Activated naive CD4-positive, alpha-beta T cell (primary cell): ENCODE data around the gene KCNJ18.
"Not testable (repeated sequence)": the region's sequence is repeated elsewhere in the genome, so short reads cannot be mapped to it uniquely, and the experiment has no call there.

Source experiments
- DNase-seq, 4 experiments: peaks; one replicate each; lab custom pipeline; 2025; lab: John Stamatoyannopoulos, UW

KCNJ18 gene

DNA sequence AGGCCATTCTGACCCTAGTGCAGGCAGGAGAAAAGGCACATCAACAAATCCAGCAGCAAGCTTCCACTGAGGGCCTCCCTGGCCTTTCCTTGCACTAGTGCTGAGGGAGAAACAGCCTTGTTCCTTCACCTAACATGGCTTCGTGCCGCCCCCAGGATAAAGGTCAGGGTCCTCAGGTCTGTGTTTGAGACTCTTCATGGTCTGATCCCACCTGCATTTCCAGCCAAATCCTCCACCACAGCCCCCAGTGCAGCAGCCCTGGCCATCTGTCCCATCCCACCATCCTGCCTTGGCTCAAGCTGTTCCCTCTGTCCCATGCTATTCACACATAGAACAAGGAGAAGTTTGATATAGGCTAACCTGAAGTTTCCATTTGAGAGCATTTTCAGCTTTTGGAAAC, 20.9 kb upstream of the KCNJ18 start:
- DNase-seq: not testable (repeated sequence)

DNA sequence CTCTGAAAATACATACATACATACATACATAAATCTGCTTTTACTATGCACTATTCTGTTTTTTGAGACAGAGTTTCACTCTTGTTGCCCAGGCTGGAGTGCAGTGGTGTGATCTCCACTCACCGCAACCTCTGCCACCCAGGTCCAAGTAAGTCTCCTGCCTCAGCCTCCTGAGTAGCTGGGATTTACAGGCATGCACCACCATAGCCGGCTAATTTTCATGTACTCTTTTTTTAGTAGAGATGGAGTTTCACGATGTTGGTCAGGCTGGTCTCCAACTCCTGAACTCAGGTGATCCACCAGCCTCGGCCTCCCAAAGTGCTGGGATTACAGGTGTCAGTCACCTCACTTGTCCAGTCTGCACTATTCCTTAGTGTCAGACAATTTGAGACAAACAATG, 20.5 kb upstream of the KCNJ18 start:
- DNase-seq: not testable (repeated sequence)

DNA sequence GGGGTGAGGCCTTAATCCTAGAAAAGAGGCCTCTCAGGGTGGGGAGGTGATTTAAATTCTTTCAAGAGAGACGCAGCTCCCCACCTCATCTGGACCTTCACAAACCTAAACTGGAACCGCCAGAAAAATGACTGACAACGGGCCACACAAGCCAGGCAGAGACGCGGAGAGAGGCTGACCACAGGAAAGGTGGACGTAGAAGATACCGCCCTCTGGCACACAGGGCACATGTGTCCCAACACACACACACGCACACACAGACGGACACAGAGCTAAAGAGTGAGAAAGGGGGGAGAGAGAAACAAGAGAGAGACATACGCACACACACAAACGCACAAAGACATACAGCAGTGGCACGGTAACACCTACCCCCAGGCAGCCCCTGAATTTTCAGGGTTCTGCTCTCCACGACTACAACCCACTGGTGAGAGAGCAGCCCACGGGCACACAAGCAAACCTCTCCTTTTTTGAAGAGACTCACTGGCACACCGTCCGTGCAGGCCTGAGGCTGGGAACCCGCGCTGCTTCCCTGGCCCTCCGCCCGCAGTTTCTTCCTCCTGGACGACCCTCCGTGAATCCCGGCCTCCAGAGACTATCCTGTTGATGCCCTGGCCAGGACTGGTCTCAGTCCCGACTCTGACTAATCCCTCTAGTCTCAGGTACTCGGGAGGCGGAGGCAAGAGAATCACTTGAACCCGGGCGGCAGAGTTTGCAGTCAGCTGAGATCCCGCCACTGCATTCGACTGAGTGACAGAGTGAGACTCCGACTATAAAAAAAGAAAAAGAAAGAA, 18.7 kb upstream of the KCNJ18 start:
- DNase-seq: not testable (repeated sequence)

DNA sequence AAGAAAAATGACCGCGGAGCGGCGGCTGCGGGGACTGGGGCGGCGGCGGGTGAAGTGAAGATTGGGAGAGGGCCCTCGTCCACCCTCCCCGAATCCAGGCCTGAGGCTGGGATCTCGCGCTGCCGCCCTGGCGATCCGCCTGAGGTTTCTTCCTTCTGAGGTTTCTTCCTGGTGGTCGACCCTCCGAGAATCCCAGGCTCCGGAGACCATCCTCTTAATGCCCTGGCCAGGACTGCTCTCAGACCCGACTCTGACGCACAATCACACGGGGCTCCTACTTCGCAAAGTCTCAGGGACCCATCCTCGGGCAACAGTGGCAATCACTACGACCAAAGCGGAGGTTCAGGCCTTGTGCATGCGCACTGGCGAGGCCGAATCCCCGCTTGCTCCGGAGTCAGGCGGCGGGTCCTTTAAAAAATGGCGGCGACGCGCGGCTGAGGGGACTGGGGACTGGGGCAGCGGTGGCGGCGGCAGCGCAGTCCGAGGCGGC, 18.0 kb upstream of the KCNJ18 start:
- DNase-seq: no peak

DNA sequence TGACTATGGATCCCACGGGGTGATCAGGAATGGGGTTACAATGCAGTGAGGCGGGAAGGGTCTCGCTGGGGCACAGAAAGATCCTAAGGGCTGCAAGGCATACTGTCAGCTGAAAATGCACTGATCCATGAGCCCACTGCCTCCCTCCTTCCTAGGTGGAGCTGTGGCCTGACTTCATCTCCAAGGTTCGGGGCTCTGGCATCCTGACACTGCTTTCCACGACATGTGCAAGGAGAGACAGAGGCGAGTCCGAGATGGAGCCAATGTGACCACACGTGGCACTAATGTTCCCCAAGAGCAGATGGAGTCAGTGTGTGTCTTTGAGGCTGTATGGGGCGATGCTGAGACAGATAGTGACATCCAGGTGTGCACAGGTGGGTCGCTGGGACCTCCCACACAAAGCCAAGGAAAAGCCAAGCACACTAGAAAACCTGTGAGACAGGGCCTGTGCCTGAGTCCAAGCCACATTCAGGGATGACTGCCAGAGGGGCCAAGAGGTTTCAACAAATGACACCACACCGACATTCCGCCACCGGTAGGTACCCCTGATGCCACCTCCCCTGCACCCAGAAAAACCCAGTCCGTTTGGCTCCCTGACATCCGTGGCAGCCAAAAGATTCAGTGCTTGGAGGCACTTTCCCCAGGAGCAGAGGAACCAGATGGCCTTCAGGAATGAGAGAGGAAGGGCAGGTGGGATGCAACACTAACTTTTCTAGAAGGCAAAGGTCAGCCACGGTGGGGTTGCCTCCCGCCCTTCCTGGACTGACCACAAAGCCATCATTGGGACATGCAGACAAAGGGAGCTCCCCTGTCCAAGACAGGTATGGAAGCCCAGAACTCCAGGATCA, 17.2 kb upstream of the KCNJ18 start:
- not testable (repeated sequence) for DNase-seq

DNA sequence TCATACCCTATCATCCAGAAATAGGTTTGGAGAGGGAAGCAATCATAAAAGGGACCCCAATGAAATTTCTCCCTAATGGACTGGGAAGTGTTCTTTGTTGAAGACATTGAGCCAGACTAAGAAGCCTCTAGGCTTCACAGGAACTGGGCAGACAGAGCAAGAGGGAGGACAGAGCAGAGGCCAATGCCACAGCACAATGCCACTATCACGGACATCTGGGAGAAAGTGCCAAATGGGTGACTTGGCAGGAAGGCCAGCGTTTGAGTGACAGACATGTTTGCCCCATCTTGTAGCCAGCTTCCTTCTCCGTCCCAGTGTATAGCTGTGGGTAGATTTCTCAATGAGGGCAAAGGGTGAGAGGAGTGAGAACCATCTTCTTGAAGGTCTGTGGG, 16.6 kb upstream of the KCNJ18 start:
- not testable (repeated sequence) for DNase-seq

DNA sequence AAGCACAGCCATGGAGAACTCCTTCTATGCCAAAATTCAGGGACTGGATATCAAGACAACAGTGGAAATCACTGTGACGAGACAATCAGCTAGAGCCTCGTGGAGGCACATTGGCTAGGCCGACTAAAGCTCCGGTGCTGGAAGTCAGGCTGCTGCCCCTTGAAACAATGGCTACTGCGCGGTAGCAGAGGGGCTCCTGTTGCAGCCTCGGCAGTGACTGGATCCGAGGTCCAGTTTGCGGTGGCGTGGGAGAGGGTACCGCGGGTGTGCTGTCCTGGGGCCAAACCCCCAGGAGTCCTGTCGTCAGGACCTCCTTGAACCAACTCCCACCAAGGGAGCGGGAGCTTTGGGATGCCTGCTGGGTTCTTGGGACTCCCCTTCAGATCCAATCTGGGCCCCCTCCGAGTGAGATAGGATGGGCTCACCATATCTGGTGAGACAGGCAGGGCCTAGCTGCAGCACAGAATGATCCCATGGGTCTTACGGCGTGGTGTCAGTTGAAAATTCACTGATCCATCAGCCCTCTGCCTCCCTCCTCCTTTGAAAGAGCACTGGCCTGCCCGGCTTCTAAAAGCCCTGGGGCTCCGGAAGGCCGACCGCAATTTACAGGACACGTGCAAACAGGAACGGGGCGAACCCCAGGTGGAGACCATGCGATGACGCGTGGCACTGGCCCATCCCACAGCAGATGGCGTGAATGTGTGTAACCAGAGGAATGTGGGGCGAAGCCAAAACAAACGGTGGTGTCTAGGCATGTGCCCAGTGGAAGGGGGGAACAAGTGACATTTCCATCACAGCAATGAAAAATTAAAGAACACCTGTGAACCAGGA, 15.8 kb upstream of the KCNJ18 start:
- DNase-seq: no peak

DNA sequence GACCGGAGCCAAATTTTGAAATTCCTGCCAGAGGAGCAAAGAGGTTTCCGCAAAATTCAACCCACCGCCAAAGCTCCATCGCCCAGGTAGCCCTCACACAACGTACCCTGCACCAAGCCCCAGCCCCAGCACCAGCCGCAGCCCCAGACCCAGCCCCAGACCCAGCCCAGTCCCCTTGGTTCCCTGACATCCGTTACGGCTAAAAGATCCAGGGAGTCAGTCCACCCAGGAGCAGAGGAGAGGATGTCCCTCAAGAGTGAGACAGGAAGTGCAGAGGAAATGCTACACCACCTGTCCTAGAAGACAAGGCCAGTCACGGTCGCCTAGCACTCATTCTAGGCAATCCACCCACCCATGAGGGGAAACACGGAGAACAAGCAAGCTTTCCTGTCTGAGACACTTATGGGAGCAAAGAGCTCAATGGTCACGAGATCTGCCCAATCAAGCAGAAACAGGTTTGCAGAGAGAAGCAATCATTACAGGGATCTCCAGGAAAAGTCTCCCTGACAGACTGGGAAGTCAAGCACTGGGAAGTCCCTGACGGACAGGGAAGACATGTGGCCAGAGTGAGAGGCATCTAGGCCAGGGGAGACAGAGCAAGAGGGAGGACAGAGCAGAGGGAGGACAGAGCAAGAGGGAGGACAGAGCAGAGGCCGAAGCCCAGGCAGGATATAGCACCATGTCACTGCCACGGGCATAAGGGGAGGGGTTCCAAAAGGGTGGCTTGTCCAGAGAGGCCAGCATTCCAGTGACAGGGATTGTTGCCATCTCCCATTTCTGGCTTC, 15.0 kb upstream of the KCNJ18 start:
- DNase-seq: no peak

DNA sequence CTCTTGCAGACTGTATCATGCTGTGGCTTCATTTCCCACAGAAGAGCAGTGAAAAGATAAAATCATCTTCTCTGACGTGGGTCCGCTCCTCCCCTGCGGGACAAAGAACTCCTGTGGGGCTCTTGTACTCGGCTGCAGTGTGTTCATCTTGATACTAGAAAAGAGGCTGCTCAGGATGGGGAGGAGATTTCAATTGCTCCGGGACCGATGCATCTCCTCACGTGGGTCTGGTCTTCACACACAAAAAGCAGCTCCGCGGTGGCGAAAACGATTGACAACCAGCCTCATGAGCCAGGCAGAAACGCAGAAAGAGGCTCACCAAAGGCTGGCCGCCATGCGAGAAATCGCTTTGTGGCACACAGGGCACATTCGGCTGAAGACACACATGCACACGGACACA, 14.4 kb upstream of the KCNJ18 start:
- DNase-seq: no peak

DNA sequence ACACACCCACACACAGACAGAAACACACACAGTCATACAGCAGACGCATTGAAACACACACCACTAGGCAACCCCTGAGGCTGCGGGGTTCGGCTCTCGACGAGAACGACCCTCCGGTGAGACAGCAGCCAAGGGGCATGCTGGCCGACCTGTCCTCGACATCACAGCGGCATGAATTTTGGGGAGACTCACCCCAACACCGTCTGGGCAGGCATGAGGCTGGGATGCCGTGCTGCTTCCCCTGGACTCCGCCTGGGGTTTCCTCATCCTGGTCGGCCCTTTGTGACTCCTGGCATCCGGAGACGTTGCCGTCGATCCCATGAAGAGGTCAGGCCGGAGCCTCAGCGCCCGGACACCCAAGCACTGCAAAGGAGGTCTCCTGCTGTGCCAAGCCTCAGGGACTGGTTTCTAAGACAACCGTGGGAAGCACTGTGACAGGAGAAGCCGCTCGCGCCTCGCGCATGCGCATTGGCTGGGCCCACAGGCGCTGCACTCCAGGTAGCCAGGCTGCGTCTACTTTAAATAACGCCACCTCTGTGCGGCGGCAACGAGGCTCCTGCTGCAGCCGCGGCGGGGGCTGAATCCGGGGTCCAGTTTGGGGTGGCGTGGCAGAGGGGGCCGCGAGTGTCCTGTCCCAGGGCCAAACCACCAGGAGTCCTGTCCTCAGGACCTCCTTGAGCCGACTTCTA, 13.8 kb upstream of the KCNJ18 start:
- no peak for DNase-seq

DNA sequence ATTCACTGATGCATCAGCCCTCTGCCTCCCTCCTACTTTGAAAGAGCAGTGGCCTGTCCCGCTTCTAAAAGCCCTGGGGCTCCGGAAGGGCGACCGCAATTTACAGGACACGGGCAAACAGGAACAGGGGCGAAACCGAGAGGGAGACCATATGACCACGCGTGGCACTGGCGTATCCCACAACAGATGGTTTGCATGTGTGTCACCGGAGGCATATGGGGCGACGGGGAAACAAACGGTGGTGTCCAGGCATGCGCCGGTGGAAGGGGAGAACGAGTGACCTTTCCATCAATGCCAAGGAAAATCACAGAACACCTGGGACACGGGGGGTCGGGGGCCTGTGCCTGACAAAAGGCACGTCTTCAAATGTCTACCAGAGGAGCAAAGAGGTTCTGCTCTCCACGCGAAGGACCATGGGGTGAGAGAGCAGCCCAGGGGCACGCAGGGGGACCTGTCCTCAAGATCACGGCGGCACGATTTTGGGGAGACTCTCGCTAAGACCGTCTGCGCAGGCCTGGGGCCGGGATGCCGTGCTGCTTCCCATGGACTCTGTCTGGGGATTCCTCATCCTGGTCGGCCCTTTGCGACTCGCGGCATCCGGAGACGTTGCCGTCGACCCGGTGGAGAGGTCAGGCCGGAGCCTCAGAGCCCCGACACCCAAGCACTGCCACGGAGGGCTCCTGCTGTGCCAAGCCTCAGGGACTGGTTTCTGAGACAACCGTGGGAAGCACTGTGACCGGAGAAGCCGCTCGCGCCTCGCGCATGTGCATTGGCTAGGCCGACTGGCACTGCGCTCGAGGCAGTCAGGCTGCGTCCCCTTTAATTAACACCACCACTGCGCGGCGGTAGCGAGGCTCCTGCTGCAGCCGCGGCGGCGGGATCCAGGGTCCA, 12.8 kb upstream of the KCNJ18 start:
- no peak for DNase-seq

DNA sequence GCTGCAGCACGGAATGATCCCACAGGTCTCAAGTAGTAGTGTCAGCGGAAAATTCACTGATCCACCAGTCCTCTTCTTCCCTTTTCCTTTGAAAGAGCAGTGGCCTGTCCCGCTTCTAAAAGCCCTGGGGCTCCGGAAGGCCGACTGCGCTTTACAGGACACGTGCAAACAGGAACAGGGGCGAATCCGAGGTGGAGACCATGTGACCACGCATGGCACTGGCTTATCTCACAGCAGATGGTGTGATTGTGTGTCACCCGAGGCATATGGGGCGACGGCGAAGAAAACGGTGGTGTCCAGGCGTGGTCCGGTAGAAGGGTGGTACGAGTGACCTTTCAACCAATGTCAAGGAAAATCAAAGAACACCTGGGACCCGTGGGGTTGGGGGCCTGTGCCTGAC, 12.0 kb upstream of the KCNJ18 start:
- DNase-seq: no peak

DNA sequence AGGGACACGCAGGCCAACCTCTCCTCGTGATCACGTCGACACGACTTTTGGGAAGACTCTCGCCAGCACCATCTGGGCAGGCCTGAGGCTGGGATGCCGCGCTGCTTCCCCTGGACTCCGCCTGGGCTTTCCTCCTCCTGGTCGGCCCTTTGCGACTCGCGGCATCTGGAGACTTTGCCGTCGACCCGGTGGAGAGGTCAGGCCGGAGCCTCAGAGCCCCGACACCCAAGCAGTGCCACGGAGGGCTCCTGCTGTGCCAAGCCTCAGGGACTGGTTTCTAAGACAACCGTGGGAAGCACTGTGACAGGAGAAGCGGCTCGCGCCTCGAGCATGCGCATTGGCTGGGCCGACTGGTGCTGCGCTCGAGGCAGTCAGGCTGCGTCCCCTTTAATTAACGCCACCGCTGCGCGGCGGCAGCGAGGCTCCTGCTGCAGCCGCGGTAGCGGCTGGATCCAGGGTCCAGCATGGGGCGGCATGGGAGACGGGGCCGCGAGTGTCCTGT, 11.4 kb upstream of the KCNJ18 start:
- DNase-seq: not testable (repeated sequence)

DNA sequence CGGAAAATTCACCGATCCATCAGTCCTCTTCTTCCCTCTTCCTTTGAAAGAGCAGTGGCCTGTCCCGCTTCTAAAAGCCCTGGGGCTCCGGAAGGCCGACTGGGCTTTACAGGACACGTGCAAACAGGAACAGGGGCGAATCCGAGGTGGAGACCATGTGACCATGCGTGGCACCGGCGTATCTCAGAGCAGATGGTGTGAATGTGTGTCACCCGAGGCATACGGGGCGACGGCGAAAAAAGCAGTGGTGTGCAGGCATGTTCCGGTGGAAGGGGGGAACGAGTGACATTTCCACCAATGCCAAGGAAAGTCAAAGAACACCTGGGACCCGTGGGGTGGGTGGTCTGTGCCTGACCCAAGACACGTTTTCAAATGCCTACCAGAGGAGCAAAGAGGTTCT, 10.7 kb upstream of the KCNJ18 start:
- DNase-seq: not testable (repeated sequence)

DNA sequence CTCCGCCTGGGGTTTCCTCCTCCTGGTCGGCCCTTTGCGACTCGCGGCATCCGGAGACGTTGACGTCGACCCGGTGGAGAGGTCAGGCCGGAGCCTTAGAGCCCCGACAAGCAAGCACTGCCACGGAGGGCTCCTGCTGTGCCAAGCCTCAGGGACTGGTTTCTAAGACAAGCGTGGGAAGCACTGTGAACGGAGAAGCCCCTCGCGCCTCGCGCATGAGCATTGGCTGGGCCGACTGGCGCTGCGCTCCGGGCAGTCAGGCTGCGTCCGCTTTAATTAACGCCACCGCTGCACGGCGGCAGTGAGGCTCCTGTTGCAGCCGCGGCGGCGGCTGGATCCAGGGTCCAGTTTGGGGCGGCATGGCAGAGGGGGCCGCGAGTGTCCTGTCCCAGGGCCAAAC, 10.2 kb upstream of the KCNJ18 start:
- DNase-seq: not testable (repeated sequence)

DNA sequence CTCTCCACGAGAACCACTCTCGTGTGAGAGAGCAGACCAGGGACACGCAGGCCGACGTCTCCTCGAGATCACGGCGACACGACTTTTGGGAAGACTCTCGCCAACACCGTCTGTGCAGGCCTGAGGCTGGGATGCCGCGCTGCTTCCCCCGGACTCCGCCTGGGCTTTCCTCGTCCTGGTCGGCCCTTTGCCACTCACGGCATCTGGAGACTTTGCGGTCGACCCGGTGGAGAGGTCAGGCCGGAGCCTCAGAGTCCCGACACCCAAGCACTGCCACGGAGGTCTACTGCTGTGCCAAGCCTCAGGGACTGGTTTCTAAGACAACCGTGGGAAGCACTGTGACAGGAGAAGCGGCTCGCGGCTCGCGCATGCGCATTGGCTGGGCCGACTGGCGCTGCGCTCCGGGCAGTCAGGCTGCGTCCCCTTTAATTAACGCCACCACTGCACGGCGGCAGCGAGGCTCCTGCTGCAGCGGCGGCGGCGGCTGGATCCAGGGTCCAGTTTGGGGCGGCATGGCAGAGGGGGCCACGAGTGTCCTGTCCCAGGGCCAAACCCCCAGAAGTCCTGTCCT, 9.1 kb upstream of the KCNJ18 start:
- DNase-seq: not testable (repeated sequence)

DNA sequence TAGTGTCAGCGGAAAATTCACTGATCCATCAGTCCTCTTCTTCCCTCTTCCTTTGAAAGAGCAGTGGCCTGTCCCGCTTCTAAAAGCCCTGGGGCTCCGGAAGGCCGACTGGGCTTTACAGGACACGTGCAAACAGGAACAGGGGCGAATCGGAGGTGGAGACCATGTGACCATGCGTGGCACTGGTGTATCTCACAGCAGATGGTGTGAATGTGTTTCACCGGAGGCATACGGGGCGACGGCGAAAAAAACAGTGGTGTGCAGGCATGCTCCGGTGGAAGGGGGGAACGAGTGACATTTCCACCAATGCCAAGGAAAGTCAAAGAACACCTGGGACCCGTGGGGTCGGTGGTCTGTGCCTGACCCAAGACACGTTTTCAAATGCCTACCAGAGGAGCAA, 8.4 kb upstream of the KCNJ18 start:
- DNase-seq: not testable (repeated sequence)

DNA sequence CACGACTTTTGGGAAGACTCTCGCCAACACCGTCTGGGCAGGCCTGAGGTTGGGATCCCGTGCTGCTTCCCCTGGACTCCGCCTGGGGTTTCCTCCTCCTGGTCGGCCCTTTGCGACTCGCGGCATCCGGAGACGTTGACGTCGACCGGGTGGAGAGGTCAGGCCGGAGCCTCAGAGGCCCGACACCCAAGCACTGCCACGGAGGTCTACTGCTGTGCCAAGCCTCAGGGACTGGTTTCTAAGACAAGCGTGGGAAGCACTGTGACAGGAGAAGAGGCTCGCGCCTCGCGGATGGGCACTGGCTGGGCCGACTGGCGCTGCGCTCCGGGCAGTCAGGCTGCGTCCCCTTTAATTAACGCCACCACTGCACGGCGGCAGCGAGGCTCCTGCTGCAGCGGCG, 7.9 kb upstream of the KCNJ18 start:
- not testable (repeated sequence) for DNase-seq
